ENCODE data around the gene HMCN2. TPM values are rescaled to one million over a fixed set of nuclear protein-coding genes. Genes with fewer than 3 reads are reported as not detected.
A peak's percentile ranks its signal among the peaks of the same experiment; 100 is the strongest.

Gene HMCN2
- total RNA-seq, 1 donor from 2014 or later, result 0.15 TPM

DNA sequence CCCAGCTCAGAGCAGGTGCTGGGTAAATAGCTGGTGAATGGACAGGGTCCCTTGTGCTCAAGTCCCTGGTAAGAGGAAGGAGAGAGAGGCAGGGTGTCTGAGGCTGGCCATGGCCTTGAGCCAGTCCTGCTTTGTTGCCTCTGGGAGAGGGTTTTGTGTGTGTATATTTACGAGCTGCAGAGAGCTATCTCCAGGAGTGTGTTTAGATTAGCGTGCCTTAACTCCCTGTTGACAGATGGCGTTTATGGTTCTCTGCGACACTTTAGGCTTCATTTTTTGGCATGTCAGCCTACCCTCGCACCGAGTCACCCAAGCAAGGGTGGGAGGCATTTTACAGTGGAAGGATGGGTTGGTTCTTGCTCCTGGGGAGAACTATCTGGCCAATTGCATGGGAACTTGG lies 22.2 kb downstream of the HMCN2 start:
- Histone ChIP-seq H3K79me2 (ENCODE audit: low read depth) (no peaks in the 10 kb centered on the region), H3K9ac (no peak overlapping the region), H3F3A (ENCODE audit: low read depth) (no peaks in the 10 kb centered on the region), H3K4me3 (no peak overlapping the region), H2AFZ (replicated peaks) (no peak overlapping the region), H3K27me3 (no peaks in the 10 kb centered on the region), H3K4me2 (no peak overlapping the region), H3K9me3 (ENCODE audit: low read depth) (no peaks in the 10 kb centered on the region), H3K4me1 (peaks cover 9% of the 10 kb centered on the region), H3K36me3 (no peaks in the 10 kb centered on the region), H3K27ac (no peak overlapping the region), H4K20me1 (ENCODE audit: low read depth) (no peaks in the 10 kb centered on the region)
- peaks cover 2% of the 10 kb centered on the region for H3K4me1 Mint-ChIP-seq
- no peaks in the 10 kb centered on the region for H3K36me3 Mint-ChIP-seq
- H3K9me3 Mint-ChIP-seq, result no peaks in the 10 kb centered on the region
- no peak for DNase-seq (ENCODE audit: low spot score)
- no peak for TF ChIP-seq EZH2 (IDR thresholded peaks at IDR 0.05)
- no peak for TF ChIP-seq EZH2phosphoT487 (IDR thresholded peaks at IDR 0.05)
- TF ChIP-seq, protein P1, sequence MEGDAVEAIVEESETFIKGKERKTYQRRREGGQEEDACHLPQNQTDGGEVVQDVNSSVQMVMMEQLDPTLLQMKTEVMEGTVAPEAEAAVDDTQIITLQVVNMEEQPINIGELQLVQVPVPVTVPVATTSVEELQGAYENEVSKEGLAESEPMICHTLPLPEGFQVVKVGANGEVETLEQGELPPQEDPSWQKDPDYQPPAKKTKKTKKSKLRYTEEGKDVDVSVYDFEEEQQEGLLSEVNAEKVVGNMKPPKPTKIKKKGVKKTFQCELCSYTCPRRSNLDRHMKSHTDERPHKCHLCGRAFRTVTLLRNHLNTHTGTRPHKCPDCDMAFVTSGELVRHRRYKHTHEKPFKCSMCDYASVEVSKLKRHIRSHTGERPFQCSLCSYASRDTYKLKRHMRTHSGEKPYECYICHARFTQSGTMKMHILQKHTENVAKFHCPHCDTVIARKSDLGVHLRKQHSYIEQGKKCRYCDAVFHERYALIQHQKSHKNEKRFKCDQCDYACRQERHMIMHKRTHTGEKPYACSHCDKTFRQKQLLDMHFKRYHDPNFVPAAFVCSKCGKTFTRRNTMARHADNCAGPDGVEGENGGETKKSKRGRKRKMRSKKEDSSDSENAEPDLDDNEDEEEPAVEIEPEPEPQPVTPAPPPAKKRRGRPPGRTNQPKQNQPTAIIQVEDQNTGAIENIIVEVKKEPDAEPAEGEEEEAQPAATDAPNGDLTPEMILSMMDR (IDR thresholded peaks at IDR 0.05), result no peak
- peaks cover 3% of the 10 kb centered on the region for H3K27me3 Mint-ChIP-seq (ENCODE audit: insufficient read depth, low read depth)
- H3K27ac Mint-ChIP-seq, result peak overlapping the region; percentile 5
- no peak overlapping the region for H3K4me3 Mint-ChIP-seq

DNA sequence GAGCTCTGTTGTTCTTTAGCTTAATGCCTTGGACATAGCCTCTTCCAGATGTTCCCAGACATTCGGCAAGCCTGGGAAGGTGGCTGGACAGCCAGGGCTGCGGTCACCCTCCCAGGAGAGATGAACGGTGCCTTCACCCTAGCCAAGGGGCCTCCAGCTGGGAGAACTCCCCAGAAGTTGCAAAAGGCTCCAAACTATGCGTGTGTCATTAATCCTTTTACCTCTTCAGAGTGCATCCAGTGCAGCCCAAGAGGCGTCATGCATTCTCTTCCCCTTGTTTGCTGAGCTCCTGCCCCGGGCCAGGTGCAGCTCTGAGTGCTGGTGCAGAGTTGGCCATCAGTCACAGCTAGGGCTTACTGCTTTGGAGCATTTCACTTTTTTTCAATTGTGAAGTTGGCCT lies 22.8 kb downstream of the HMCN2 start:
- no peak for DNase-seq (ENCODE audit: low spot score)
- Mint-ChIP-seq H3K27me3 (ENCODE audit: insufficient read depth, low read depth) (peaks cover 3% of the 10 kb centered on the region), H3K9me3 (no peaks in the 10 kb centered on the region), H3K36me3 (no peaks in the 10 kb centered on the region), H3K4me3 (no peak overlapping the region), H3K4me1 (peaks cover 2% of the 10 kb centered on the region), H3K27ac (no peak overlapping the region)
- no peak overlapping the region for H3K4me2 ChIP-seq
- no peaks in the 10 kb centered on the region for H3K9me3 ChIP-seq (ENCODE audit: low read depth)
- H3K9ac ChIP-seq, result no peak overlapping the region
- H4K20me1 ChIP-seq (ENCODE audit: low read depth), result no peaks in the 10 kb centered on the region
- no peak overlapping the region for H2AFZ ChIP-seq (replicated peaks)
- H3K4me3 ChIP-seq, result no peak overlapping the region
- H3K27ac ChIP-seq, result no peak overlapping the region
- H3F3A ChIP-seq (ENCODE audit: low read depth), result no peaks in the 10 kb centered on the region
- no peaks in the 10 kb centered on the region for H3K27me3 ChIP-seq
- TF ChIP-seq EZH2phosphoT487 (IDR thresholded peaks at IDR 0.05) (no peak), EZH2 (IDR thresholded peaks at IDR 0.05) (no peak)
- TF ChIP-seq, protein P1 (IDR thresholded peaks at IDR 0.05), result no peak
- peaks cover 9% of the 10 kb centered on the region for H3K4me1 ChIP-seq
- no peaks in the 10 kb centered on the region for H3K36me3 ChIP-seq
- H3K79me2 ChIP-seq (ENCODE audit: low read depth), result no peaks in the 10 kb centered on the region

DNA sequence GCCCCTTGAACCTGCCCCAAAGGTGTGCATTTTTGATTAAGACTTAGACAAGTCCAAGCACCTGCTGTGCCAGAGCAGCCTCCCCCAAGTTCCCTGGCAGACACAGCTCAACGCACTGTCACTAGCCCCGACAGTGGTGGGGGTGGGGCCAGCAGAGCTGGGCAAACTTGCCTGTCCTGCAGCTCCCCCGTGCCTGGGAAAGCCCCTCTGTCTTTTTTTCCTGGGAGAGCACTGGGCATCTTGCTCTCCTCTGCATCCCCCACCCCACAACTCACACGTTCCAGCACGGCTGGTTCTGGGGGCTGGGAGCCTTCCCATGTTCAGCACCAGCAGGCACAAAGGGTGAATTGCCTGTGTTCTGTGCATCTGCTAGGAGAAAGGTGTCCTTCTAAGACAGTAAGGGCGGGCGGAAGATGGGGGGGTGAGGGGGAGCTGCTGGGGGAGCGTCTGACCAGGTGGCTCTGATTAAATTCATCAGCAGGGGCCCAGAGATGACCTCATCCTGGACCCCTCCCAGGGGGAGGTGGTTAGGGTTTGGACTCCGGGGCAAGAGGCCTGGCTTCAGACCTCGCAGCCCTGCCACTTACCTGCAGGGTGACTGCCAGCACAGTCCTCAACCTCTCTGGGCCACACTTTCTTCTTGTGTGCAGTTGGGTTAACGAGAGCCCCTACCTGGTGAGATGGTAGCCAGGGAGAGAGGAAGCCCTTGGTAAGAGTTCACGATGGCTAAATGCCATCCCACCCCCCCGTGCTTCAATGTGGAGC lies 23.5 kb downstream of the HMCN2 start:
- no peak overlapping the region for H3K9ac ChIP-seq
- no peak overlapping the region for H2AFZ ChIP-seq (replicated peaks)
- H3K27ac ChIP-seq, result no peak overlapping the region
- H3K4me2 ChIP-seq, result peak overlapping the region; percentile 22
- no peak overlapping the region for H3K4me3 ChIP-seq
- H3F3A ChIP-seq (ENCODE audit: low read depth), result no peaks in the 10 kb centered on the region
- TF ChIP-seq EZH2 (IDR thresholded peaks at IDR 0.05) (no peak), EZH2phosphoT487 (IDR thresholded peaks at IDR 0.05) (no peak)
- TF ChIP-seq, protein P1 (IDR thresholded peaks at IDR 0.05), result no peak
- H3K4me1 Mint-ChIP-seq, result peaks cover 2% of the 10 kb centered on the region
- H3K9me3 Mint-ChIP-seq, result no peaks in the 10 kb centered on the region
- no peaks in the 10 kb centered on the region for H3K36me3 ChIP-seq
- no peak overlapping the region for H3K4me3 Mint-ChIP-seq
- no peak for DNase-seq (ENCODE audit: low spot score)
- H3K27ac Mint-ChIP-seq, result no peak overlapping the region
- H3K4me1 ChIP-seq, result peaks cover 9% of the 10 kb centered on the region
- H3K36me3 Mint-ChIP-seq, result no peaks in the 10 kb centered on the region
- no peaks in the 10 kb centered on the region for H3K79me2 ChIP-seq (ENCODE audit: low read depth)
- no peaks in the 10 kb centered on the region for H3K9me3 ChIP-seq (ENCODE audit: low read depth)
- no peaks in the 10 kb centered on the region for H3K27me3 ChIP-seq
- H3K27me3 Mint-ChIP-seq (ENCODE audit: insufficient read depth, low read depth), result peaks cover 7% of the 10 kb centered on the region
- no peaks in the 10 kb centered on the region for H4K20me1 ChIP-seq (ENCODE audit: low read depth)

Measured in neural progenitor cell (in vitro differentiated cells).